Pancreas (tissue), 10 donors: ENCODE data around the gene ZNF384. TPM values are rescaled to one million over a fixed set of nuclear protein-coding genes. Genes with fewer than 3 reads are reported as not detected.
A peak's percentile ranks its signal among the peaks of the same experiment; 100 is the strongest.

Source experiments
- ATAC-seq, 4 donors: fragments of 200-7000 bp; cut with Tn5 transposase; one replicate each; pipeline versions ENCODE4 v1.8.0 to v1.9.1; 2020; ENCODE audit warnings: mild to moderate bottlenecking in 4 of 4, moderate library complexity in 4 of 4
- DNase-seq, 6 donors: peaks; one replicate each; pipeline ENCODE4 v3.0.0-alpha.2; 2020
- FAIRE-seq: peaks from 2 replicates; lab custom pipeline; 2012; peaks lifted over from hg19 to GRCh38; lab: Jason Lieb, UNC
- H3K27ac ChIP-seq, 4 donors: fragments of 200-600 bp; sonication (generic); 1 replicate in 3 of 4; 2 replicates in 1 of 4; pipeline versions ENCODE4 v1.5.0 to v1.8.0; 2020
- H3K27me3 ChIP-seq, 4 donors: fragments of 200-600 bp; one replicate each; pipeline ENCODE4 v1.8.0; 2021
- H3K36me3 ChIP-seq, 3 donors: fragments of 200-600 bp; sonication (generic) in 1 of 3; one replicate each; pipeline versions ENCODE4 v1.5.0 to v1.8.0; 2020 to 2021
- H3K4me1 ChIP-seq, 3 donors: fragments of 200-600 bp; one replicate each; pipeline ENCODE4 v1.8.0; 2021
- H3K4me3 ChIP-seq, 4 donors: fragments of 200-600 bp; sonication (generic) in 2 of 4; one replicate each; pipeline versions ENCODE4 v1.5.0 to v1.8.0; 2020 to 2021
- H3K9me3 ChIP-seq, 4 donors: fragments of 200-600 bp; one replicate each; pipeline ENCODE4 v1.8.0; 2021
- WGBS, 2 donors: extraction: QIAGEN DNeasy Blood & Tissue Kit; methylation state at CpG; one replicate each; pipeline ENCODE4 v1.1.7; 2013; 5-methylcytosine and 5-hydroxymethylcytosine counted together
- intact Hi-C, 3 donors: fragments of 100-400 bp; cut with DNase I; formaldehyde crosslinking; loops; one replicate each; pipeline versions ENCODE4 v1.11.1 to v1.14.2; 2022
- polyA plus RNA-seq, 2 donors: library from polyadenylated mRNA; stranded (reverse); fragments of 200-250 nt; gene quantifications; one replicate each; pipeline ENCODE4 v1.2.3, GENCODE V29; 2013
- total RNA-seq, 6 donors: library from RNA; stranded (reverse); fragmentation: NEBNext Ultra II Directional in 4 of 6; extraction: Animal tissue kit (Norgen Biotek cat#: 25700) in 4 of 6; gene quantifications; one replicate each; pipeline versions ENCODE4 v1.2.1 to v1.2.4, GENCODE V29; 2021 to 2023
- TF ChIP-seq, protein P1 (sequence below), 4 donors: fragments of 200-600 bp; sonication (generic) in 3 of 4; IDR thresholded peaks; one replicate each; pipeline versions ENCODE4 v1.5.0 to v1.8.0; 2021; ENCODE audit warnings: antibody characterized with exemption in 4 of 4
- donor health status: healthy with polysubstance abuse.
- donor health status: DM: no; HTN: no; CAD: no; lungs with moderate emphysema.
- donor health status: DM: no; HTN: no; CAD: no.
- donor health status: control.
- donor health status: control.
- donor health status: Bipolar disorder and iron deficiency.
- donor health status: DM: yes; HTN: yes; CAD: no.
- donor health status: DM: no; HTN: no; CAD: no.
- donor health status: DM: no; HTN: no; CAD: no.
- donor health status: DM: yes; HTN: yes; CAD: no.

The ZNF384 gene
- total and polyA plus RNA-seq, 8 donors = 20.4 to 36.7 (median 26.2) TPM

DNA sequence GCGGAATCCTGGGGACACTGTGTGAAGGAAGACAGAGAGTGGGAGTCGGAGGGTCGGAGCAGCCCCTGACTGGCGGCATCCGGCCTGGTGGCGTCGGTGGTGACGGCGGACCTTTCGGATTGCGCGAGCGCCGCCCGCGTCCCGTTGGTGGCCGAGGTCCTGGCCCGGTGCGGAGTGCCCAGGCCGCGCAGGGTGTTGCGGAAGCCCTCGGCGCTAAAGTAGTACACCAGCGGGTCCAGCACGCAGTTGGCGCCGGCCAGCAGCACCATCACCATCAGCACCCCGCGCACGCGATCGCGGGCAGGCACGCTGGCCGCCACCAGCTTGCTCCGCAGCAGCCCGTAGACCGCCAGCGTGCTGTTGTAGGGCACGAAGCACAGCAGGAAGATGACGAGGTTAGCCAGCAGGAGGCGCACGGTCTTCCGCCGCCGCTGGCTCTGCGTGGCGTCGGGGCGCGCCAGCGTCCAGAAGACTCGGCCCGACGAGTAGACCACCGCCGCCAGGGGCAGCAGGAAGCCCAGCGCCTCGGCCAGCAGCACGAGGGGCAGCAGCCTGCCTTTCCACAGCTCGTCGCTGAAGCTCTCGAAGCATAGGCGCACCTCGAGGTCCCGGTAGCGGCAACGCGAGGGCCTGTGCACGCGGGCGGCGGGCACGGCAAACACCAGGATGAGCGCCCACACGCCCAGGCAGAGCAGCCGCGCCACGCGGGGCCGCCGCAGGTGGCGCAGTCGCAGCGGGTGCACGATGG is 68.9 kb downstream of the ZNF384 start:
- 23 to 24% methylated on average over 87 to 88 of the region's 88 CpGs for WGBS, 2 donors
- peak overlapping the region in 2 of 4 donors; percentile 8 to 10 for H3K4me3 ChIP-seq
- no peaks in the 10 kb centered on the region for H3K9me3 ChIP-seq
- ATAC-seq (peak; percentile 42 to 61 (median 56)), DNase-seq (peak in 4 of 6 donors; percentile 48 to 77 (median 56)), FAIRE-seq (no peak)
- TF ChIP-seq, protein P1, sequence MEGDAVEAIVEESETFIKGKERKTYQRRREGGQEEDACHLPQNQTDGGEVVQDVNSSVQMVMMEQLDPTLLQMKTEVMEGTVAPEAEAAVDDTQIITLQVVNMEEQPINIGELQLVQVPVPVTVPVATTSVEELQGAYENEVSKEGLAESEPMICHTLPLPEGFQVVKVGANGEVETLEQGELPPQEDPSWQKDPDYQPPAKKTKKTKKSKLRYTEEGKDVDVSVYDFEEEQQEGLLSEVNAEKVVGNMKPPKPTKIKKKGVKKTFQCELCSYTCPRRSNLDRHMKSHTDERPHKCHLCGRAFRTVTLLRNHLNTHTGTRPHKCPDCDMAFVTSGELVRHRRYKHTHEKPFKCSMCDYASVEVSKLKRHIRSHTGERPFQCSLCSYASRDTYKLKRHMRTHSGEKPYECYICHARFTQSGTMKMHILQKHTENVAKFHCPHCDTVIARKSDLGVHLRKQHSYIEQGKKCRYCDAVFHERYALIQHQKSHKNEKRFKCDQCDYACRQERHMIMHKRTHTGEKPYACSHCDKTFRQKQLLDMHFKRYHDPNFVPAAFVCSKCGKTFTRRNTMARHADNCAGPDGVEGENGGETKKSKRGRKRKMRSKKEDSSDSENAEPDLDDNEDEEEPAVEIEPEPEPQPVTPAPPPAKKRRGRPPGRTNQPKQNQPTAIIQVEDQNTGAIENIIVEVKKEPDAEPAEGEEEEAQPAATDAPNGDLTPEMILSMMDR (IDR thresholded peaks at IDR 0.05) = peak; percentile 29 to 42 (median 35)
- H3K27ac ChIP-seq = no peak overlapping the region
- intact Hi-C loops = no loop called here
- H3K27me3 ChIP-seq = no peaks in the 10 kb centered on the region
- H3K36me3 ChIP-seq = no peaks in the 10 kb centered on the region
- H3K4me1 ChIP-seq = no peaks in the 10 kb centered on the region

GRCh38 chr12:6618483-6619225 is 70.5 kb downstream of the ZNF384 start:
- TF ChIP-seq, protein P1 (IDR thresholded peaks at IDR 0.05) = no peak
- no peak for FAIRE-seq
- H3K27me3 ChIP-seq = no peaks in the 10 kb centered on the region
- intact Hi-C loops = no loop called here
- H3K9me3 ChIP-seq = no peaks in the 10 kb centered on the region
- no peak overlapping the region for H3K27ac ChIP-seq
- no peak for ATAC-seq
- H3K4me3 ChIP-seq = no peak overlapping the region
- no peak for DNase-seq
- H3K4me1 ChIP-seq = no peaks in the 10 kb centered on the region
- 71 to 74% methylated on average over 4 to 5 of the region's 5 CpGs for WGBS, 2 donors
- H3K36me3 ChIP-seq = no peaks in the 10 kb centered on the region

Other genes with a start within 250 kb of the ZNF384 start
- under 1 TPM in 4 of 6 donors, not detected in 2; 0.21 to 0.81 (median 0.30) TPM for gene CD27, start 244.4 kb downstream of the ZNF384 start, total RNA-seq
- under 1 TPM; 0.14 to 0.30 TPM for gene CD27, start 244.4 kb downstream of the ZNF384 start, polyA plus RNA-seq
- 10 to 100 TPM in 3 of 6 donors, 1 to 10 TPM in 3; 7.8 to 25.5 (median 12.6) TPM for gene TAPBPL, start 237.3 kb downstream of the ZNF384 start, total RNA-seq
- 10 to 100 TPM; 15.9 to 17.7 TPM for gene TAPBPL, start 237.3 kb downstream of the ZNF384 start, polyA plus RNA-seq
- 1 to 10 TPM; 1.7 to 4.1 (median 2.3) TPM for gene VAMP1, start 218.7 kb downstream of the ZNF384 start, total RNA-seq
- gene VAMP1, start 218.7 kb downstream of the ZNF384 start, polyA plus RNA-seq = 1 to 10 TPM; 3.2 to 7.5 TPM
- gene MRPL51, start 196.1 kb downstream of the ZNF384 start, total RNA-seq = 10 to 100 TPM; 66.3 to 79.7 (median 69.9) TPM
- gene MRPL51, start 196.1 kb downstream of the ZNF384 start, polyA plus RNA-seq = 10 to 100 TPM; 30.6 to 64.7 TPM
- 10 to 100 TPM in 3 of 6 donors, 1 to 10 TPM in 3; 7.6 to 16.2 (median 10.0) TPM for gene NCAPD2, start 195.3 kb downstream of the ZNF384 start, total RNA-seq
- 1 to 10 TPM; 5.6 to 6.5 TPM for gene NCAPD2, start 195.3 kb downstream of the ZNF384 start, polyA plus RNA-seq
- gene GAPDH, start 154.9 kb downstream of the ZNF384 start, total RNA-seq = 100 to 1,000 TPM; 149 to 657 (median 339) TPM
- gene GAPDH, start 154.9 kb downstream of the ZNF384 start, polyA plus RNA-seq = 100 to 1,000 TPM; 425 to 627 TPM
- gene IFFO1, start 133.3 kb downstream of the ZNF384 start, total RNA-seq = 10 to 100 TPM in 1 of 6 donors, 1 to 10 TPM in 5; 4.0 to 10.2 (median 4.9) TPM
- 10 to 100 TPM; 22.1 to 36.5 TPM for gene IFFO1, start 133.3 kb downstream of the ZNF384 start, polyA plus RNA-seq
- 10 to 100 TPM in 4 of 6 donors, 1 to 10 TPM in 2; 9.1 to 17.7 (median 15.1) TPM for gene NOP2, start 121.1 kb downstream of the ZNF384 start, total RNA-seq
- gene NOP2, start 121.1 kb downstream of the ZNF384 start, polyA plus RNA-seq = 10 to 100 TPM; 32.2 to 41.3 TPM
- 100 to 1,000 TPM in 3 of 6 donors, 10 to 100 TPM in 3; 96.5 to 123 (median 105) TPM for gene CHD4, start 82.0 kb downstream of the ZNF384 start, total RNA-seq
- gene CHD4, start 82.0 kb downstream of the ZNF384 start, polyA plus RNA-seq = 100 to 1,000 TPM; 125 to 134 TPM
- 1 to 10 TPM in 2 of 6 donors, under 1 TPM in 4; 0.09 to 2.4 (median 0.71) TPM for gene LPAR5, start 53.4 kb downstream of the ZNF384 start, total RNA-seq
- gene LPAR5, start 53.4 kb downstream of the ZNF384 start, polyA plus RNA-seq = under 1 TPM; 0.19 to 0.23 TPM
- 1 to 10 TPM; 1.3 to 4.1 (median 1.8) TPM for gene ACRBP, start 41.9 kb downstream of the ZNF384 start, total RNA-seq
- 1 to 10 TPM; 1.2 to 2.2 TPM for gene ACRBP, start 41.9 kb downstream of the ZNF384 start, polyA plus RNA-seq
- gene ING4, start 26.3 kb downstream of the ZNF384 start, total RNA-seq = 10 to 100 TPM in 5 of 6 donors, 1 to 10 TPM in 1; 9.0 to 24.9 (median 12.1) TPM
- 10 to 100 TPM; 15.7 to 29.6 TPM for gene ING4, start 26.3 kb downstream of the ZNF384 start, polyA plus RNA-seq
- under 1 TPM in 5 of 6 donors, not detected in 1; 0.12 to 0.34 (median 0.20) TPM for gene PIANP, start 11.4 kb upstream of the ZNF384 start, total RNA-seq
- gene PIANP, start 11.4 kb upstream of the ZNF384 start, polyA plus RNA-seq = 1 to 10 TPM; 1.4 to 2.7 TPM
- gene COPS7A, start 34.7 kb upstream of the ZNF384 start, total RNA-seq = 10 to 100 TPM; 14.2 to 31.0 (median 23.8) TPM
- 10 to 100 TPM; 29.5 to 39.6 TPM for gene COPS7A, start 34.7 kb upstream of the ZNF384 start, polyA plus RNA-seq
- 10 to 100 TPM; 38.5 to 63.0 (median 54.0) TPM for gene MLF2, start 63.8 kb upstream of the ZNF384 start, total RNA-seq
- 100 to 1,000 TPM in 1 of 2 donors, 10 to 100 TPM in 1; 74.7 to 111 TPM for gene MLF2, start 63.8 kb upstream of the ZNF384 start, polyA plus RNA-seq
- gene PTMS, start 77.0 kb upstream of the ZNF384 start, total RNA-seq = 100 to 1,000 TPM in 1 of 6 donors, 10 to 100 TPM in 5; 41.0 to 117 (median 58.3) TPM
- 100 to 1,000 TPM; 128 to 276 TPM for gene PTMS, start 77.0 kb upstream of the ZNF384 start, polyA plus RNA-seq
- gene LAG3, start 83.1 kb upstream of the ZNF384 start, total RNA-seq = under 1 TPM in 5 of 6 donors, not detected in 1; 0.15 to 0.32 (median 0.19) TPM
- gene LAG3, start 83.1 kb upstream of the ZNF384 start, polyA plus RNA-seq = under 1 TPM; 0.70 to 0.91 TPM
- gene CD4, start 100.2 kb upstream of the ZNF384 start, total RNA-seq = 10 to 100 TPM in 1 of 6 donors, 1 to 10 TPM in 5; 1.2 to 19.9 (median 4.0) TPM
- 1 to 10 TPM; 1.2 to 2.0 TPM for gene CD4, start 100.2 kb upstream of the ZNF384 start, polyA plus RNA-seq
- gene GPR162, start 132.4 kb upstream of the ZNF384 start, total RNA-seq = 1 to 10 TPM in 2 of 6 donors, under 1 TPM in 4; 0.41 to 4.9 (median 0.85) TPM
- gene GPR162, start 132.4 kb upstream of the ZNF384 start, polyA plus RNA-seq = 1 to 10 TPM; 5.2 to 8.8 TPM
- 10 to 100 TPM in 2 of 6 donors, 1 to 10 TPM in 4; 5.6 to 17.3 (median 9.2) TPM for gene P3H3, start 139.0 kb upstream of the ZNF384 start, total RNA-seq
- gene P3H3, start 139.0 kb upstream of the ZNF384 start, polyA plus RNA-seq = 10 to 100 TPM; 21.6 to 32.8 TPM
- gene GNB3, start 151.6 kb upstream of the ZNF384 start, total RNA-seq = 1 to 10 TPM in 5 of 6 donors, under 1 TPM in 1; 0.89 to 2.7 (median 1.5) TPM
- gene GNB3, start 151.6 kb upstream of the ZNF384 start, polyA plus RNA-seq = 10 to 100 TPM in 1 of 2 donors, 1 to 10 TPM in 1; 6.2 to 12.6 TPM
- 1 to 10 TPM in 1 of 6 donors, under 1 TPM in 5; 0.08 to 1.1 (median 0.56) TPM for gene CDCA3, start 161.9 kb upstream of the ZNF384 start, total RNA-seq
- 1 to 10 TPM in 1 of 2 donors, under 1 TPM in 1; 0.80 to 1.2 TPM for gene CDCA3, start 161.9 kb upstream of the ZNF384 start, polyA plus RNA-seq
- 10 to 100 TPM; 17.8 to 38.4 (median 29.2) TPM for gene USP5, start 162.8 kb upstream of the ZNF384 start, total RNA-seq
- 10 to 100 TPM; 18.3 to 25.2 TPM for gene USP5, start 162.8 kb upstream of the ZNF384 start, polyA plus RNA-seq
- gene TPI1, start 178.2 kb upstream of the ZNF384 start, total RNA-seq = 100 to 1,000 TPM in 4 of 6 donors, 10 to 100 TPM in 2; 88.5 to 211 (median 128) TPM
- gene TPI1, start 178.2 kb upstream of the ZNF384 start, polyA plus RNA-seq = 100 to 1,000 TPM in 1 of 2 donors, 10 to 100 TPM in 1; 93.1 to 247 TPM
- gene SPSB2, start 183.9 kb upstream of the ZNF384 start, total RNA-seq = 1 to 10 TPM; 3.1 to 5.2 (median 4.4) TPM
- 10 to 100 TPM; 10.6 to 12.5 TPM for gene SPSB2, start 183.9 kb upstream of the ZNF384 start, polyA plus RNA-seq
- gene LRRC23, start 215.4 kb upstream of the ZNF384 start, total RNA-seq = 1 to 10 TPM; 1.7 to 5.2 (median 3.4) TPM
- 10 to 100 TPM in 1 of 2 donors, 1 to 10 TPM in 1; 8.8 to 13.0 TPM for gene LRRC23, start 215.4 kb upstream of the ZNF384 start, polyA plus RNA-seq
- gene ENO2, start 225.2 kb upstream of the ZNF384 start, total RNA-seq = 1 to 10 TPM; 2.3 to 8.0 (median 4.5) TPM
- gene ENO2, start 225.2 kb upstream of the ZNF384 start, polyA plus RNA-seq = 10 to 100 TPM; 12.7 to 53.6 TPM
- gene ATN1, start 238.6 kb upstream of the ZNF384 start, total RNA-seq = 10 to 100 TPM; 30.9 to 54.5 (median 36.2) TPM
- 100 to 1,000 TPM; 110 to 113 TPM for gene ATN1, start 238.6 kb upstream of the ZNF384 start, polyA plus RNA-seq